T-helper 9 cell (primary cell): ENCODE results near the gene MCHR2.

ENCODE experiments used
- DNase-seq: peaks from one replicate; pipeline ENCODE4 v3.0.0-alpha.2; 2020

Gene MCHR2

DNA sequence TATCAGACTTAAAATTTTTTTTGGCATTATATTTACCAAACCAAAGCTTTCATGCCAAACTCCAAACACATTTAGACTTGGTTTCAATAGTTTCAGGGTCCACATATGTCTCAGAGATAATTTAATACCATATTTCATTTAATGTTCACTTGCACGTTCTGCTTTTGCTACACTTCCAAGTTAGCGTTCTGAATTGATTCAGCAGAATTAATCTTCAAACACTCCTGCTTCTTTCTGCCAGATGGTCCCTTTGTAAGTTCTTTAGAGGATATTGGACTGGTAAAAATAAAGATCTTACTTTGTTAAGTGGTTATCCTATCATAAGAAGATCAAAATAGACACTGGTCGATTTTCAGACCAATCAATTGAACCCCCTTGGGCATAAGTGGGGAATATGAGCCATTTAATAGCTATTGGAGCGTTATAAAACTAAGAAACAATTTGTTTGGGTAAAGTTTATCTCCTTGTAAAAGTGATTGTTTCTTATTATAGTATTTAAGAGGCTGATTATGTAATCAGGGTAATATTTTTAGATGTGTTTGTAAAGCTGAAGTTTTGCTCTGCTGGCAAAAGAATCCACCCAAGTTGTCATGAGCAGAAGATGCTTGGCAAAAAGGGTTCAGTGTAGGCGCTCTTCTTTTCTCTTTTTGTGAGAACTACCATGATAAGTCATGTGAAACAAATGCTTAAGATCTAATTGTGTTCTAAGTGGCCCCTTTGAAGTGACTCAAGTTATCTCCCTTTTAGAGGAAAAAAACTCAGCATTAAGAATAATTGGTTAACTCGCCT, 92.2 kb downstream of the MCHR2 start:
- no peak for DNase-seq

DNA sequence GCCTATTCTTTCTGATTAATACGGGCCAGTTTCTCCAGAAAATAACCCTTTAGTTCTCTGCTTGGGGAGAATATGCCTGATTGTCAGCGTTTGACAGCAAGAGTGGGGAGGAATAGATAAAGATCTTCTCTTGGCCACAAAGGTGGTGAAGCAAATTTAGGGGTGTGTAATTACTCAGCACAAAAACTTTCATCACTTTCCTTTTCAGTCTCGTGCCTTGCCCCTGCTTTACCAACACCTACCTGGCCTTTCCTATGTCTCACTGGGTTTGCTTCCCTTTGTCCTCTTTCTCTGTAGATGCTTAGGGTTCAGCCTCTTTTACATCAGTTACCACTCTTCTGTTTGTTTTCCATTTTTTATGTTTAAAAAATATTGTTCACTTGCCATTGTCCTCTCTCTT, 99.2 kb downstream of the MCHR2 start:
- no peak for DNase-seq

DNA sequence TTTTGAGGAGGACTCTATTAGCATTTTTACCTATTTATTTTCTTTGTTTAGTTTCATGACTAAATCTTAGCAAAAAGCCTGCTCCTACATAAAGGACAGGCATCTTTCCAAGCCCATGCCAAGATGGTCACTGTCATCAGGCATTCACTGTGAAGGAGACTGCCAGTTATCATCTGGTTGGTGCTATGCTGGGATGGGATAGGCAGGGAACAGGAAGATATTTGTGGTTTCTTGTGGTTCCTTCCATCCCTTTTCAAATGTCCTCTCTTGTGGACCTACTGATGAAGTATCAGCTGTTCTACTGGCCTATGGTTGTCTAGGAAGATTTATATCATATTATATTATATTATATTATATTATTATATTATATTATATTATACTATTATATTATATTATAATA, 107.0 kb downstream of the MCHR2 start:
- DNase-seq, result no peak

DNA sequence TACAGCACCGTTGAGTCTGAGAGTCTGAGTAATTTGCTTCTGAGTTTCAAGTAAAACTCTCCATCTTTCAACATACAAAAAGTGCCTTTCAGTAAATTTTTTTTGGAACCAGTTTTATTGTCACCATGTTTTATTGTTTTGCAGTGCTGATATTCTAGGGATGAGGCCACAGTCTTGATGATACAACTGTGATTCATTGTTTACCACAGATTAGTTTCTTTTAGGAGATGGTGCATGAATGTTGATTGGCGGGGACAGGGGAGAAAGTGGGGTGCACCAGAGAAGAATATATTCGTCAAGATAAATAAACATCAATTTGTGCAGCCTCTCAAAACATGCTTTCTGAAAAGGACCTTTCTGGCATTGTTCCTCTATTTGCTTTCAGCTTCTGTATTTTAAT, 109.0 kb downstream of the MCHR2 start:
- no peak for DNase-seq

DNA sequence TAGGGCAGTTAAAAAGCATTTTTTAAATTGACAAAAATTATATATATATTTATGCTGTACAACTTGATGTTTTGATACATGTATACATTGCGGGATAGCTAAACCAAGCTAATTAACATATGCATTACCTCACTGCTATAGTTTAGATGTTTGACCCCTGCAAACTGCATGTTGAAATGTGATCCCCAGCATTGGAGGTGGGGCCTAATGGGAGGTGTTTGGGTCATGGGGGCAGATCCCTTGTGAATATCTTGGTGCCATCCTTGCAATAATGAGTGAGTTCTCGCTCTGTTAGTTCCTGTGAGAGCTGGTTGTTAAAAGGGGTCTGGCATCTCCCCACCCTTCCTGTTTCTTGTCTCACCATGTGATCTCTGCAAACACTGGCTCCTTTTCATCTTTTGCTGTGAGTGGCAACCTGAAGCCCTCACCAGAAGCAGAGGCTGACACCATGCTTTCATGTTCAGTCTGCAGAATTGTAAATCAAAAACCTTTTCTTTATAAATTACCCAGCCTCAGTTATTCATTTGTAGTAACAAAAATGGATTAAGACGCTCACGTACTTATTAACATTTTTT, 111.8 kb downstream of the MCHR2 start:
- DNase-seq, result no peak

DNA sequence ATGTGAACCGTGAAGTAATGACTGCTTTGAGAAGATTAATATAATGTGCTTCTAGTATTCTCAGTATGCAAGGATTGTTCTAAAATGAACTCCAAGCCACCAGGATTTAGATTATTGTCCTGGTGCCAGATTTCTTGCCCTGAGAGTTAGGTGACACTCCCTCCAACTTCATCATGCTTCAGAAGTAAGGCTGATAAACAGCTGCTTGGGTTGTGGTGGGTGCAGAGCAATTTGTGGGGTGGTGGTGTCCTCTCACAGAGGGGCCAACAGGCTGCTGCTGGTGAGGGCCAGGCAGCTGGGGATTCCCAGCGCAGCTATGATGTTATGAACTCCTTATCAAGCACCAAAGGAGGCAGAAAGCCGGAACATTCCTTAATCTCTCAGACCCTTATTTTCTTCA, 114.6 kb downstream of the MCHR2 start:
- no peak for DNase-seq

DNA sequence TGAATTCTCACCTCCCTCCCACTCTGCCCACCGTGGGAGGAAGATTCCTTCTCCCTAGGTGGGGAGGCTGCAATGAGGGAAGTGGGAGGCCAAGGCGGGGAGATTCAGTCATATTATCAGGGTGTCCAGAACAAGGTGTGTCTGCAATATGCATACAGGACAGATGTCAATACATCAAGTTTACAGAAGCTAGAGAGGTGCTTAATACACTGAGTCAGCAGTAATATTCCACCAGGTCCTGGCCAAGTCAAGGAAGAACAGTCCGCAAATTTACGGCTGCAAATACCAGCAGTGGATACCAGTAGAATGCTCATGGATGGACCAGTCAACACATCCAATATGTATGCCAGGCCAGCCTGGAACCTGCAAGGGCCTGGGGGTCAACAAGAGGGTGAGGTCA, 119.0 kb downstream of the MCHR2 start:
- DNase-seq, result no peak

DNA sequence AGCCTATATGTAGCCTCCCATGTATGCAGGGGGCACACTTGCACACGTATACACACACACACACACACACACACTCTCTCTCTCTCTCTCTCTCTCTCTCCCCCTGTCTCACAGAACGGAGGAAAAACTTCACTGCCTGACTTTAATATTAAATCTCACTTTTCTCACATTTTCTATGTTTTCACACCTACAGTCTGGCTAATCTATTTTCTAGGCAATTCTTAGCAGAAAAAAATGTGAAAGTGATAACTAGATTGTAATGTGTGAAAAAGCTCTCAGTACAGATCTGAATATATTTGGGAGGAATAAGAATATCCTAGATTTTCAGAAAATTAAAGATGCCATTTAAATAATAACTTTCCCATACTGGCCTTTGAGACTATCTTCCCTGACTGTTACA, 120.9 kb downstream of the MCHR2 start:
- DNase-seq, result no peak

DNA sequence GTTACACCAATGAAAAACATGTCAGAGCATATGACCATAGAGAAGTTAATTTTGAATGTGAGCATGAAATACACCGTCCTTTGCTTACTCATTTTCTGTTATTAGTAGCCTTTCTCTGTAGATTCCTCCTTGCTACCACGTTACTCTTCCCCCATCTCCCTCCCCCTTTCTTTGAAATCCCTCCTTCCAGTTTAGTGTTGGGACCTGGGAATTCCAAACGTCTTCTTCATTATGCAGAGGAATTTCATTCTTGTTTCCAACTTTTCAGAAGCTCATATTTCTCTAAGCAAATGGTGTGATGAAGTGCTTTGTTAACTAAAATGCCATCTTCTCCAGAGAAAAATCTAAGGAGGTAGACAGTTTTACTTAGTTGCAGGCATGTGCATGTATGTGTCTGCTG, 122.4 kb downstream of the MCHR2 start:
- DNase-seq, result no peak
